ENCODE data around the gene PTPRJ. TPM values are rescaled to one million over a fixed set of nuclear protein-coding genes. Genes with fewer than 3 reads are reported as not detected.

PTPRJ gene
- total and polyA plus RNA-seq, 2 donors (not counting 1 experiment from before 2014, with no cell fraction given), result 5.3 to 5.8 TPM

DNA sequence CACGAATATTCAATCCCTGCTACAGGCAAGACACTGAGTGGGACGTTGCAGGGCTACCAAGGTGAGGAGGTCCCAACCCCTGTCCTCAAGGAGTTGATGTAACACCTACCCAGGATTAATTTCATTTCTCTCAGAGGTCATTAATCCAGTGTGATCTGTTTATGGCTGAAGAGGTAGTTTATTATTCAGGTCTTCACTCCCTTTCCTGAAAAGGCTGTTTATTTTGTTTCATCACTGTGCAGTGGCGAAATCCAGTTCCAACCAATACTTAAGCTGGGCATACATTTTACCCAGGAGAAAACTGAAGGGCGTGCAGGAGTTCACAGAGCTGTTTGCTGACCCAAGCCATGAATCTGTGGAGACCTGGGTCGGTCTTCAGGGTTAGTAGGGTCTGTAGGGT is 2.7 kb upstream of the PTPRJ start:
- Histone ChIP-seq H3K9me3 (ENCODE audit: control insufficient read depth, insufficient read depth, low read depth, low read length) (no peaks in the 10 kb centered on the region), H3K79me2 (ENCODE audit: control insufficient read depth, insufficient read depth, low read length) (peaks cover 8% of the 10 kb centered on the region), H4K20me1 (ENCODE audit: control insufficient read depth, extremely low read depth, insufficient read depth, low read length) (no peaks in the 10 kb centered on the region), H3K4me1 (ENCODE audit: control insufficient read depth, extremely low read depth, insufficient read depth, low read length) (peaks cover 17% of the 10 kb centered on the region), H3K36me3 (ENCODE audit: control insufficient read depth, insufficient read depth, low read length) (no peaks in the 10 kb centered on the region), H2AFZ (ENCODE audit: low read length) (no peak overlapping the region), H3K27ac (ENCODE audit: insufficient read depth, low read length) (no peak overlapping the region), H3K27me3 (ENCODE audit: control insufficient read depth, insufficient read depth, low read length) (no peaks in the 10 kb centered on the region), H3K4me3 (replicated peaks in 1 of 4; ENCODE audit: control extremely low read depth in 1 of 4, insufficient read depth in 1 of 4, low read depth in 3 of 4, low read length in 4 of 4) (no peak overlapping the region), H3K4me2 (ENCODE audit: extremely low read depth, insufficient read depth, low read length) (no peak overlapping the region), H3K9ac (ENCODE audit: insufficient read depth, low read length) (no peak overlapping the region)
- no peak for TF ChIP-seq EZH2 (IDR thresholded peaks at IDR 0.05; ENCODE audit: low read length, missing control alignments)
- TF ChIP-seq, protein P1, sequence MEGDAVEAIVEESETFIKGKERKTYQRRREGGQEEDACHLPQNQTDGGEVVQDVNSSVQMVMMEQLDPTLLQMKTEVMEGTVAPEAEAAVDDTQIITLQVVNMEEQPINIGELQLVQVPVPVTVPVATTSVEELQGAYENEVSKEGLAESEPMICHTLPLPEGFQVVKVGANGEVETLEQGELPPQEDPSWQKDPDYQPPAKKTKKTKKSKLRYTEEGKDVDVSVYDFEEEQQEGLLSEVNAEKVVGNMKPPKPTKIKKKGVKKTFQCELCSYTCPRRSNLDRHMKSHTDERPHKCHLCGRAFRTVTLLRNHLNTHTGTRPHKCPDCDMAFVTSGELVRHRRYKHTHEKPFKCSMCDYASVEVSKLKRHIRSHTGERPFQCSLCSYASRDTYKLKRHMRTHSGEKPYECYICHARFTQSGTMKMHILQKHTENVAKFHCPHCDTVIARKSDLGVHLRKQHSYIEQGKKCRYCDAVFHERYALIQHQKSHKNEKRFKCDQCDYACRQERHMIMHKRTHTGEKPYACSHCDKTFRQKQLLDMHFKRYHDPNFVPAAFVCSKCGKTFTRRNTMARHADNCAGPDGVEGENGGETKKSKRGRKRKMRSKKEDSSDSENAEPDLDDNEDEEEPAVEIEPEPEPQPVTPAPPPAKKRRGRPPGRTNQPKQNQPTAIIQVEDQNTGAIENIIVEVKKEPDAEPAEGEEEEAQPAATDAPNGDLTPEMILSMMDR (conservative IDR thresholded peaks at IDR 0.05 in 1 of 2, IDR thresholded peaks at IDR 0.05 in 1 of 2; ENCODE audit: low read depth in 1 of 2, low read length in 2 of 2), result no peak
- peak in 1 of 2 donors; percentile 21 for DNase-seq (ENCODE audit: low read depth in 2 of 2)

DNA sequence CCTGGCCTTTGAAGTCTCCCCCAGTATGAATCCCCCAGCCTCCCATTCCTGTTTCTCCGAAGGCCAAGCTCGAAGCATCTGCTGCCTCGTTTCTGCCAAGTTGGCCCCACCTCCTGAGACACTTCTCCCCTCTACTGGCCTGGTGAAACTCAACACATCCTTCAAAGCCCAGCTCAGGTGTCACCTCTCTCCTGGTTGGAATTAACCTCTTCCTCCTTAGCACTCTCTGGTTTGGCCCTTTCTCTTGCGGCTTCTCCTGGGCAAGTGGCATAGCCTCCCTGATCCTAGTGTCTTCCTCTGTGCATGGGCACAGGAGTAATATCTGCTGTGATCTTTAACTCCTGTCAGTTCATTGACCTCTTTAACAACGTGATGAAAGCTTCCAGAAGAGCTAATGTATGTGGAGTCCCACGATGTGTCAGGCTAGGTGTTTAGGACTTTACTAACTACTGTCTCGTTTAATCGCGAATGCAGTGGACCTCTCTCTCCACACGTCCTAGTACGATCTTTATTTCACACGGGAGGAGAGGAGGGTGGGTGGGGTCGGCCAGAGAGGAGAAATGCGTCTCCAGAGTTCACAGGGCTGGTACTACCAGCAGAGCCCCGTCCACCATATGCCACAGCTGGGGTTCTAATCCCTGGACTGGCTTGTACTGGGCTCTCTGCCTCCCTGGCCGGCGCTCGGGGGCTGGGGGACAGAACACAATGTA is 826 bp upstream of the PTPRJ start:
- Histone ChIP-seq H3K4me3 (replicated peaks in 1 of 4; ENCODE audit: control extremely low read depth in 1 of 4, insufficient read depth in 1 of 4, low read depth in 3 of 4, low read length in 4 of 4) (peak overlapping the region in 2 of 4 experiments; percentile 24 to 52), H3K9ac (ENCODE audit: insufficient read depth, low read length) (peak overlapping the region; percentile 71), H4K20me1 (ENCODE audit: control insufficient read depth, extremely low read depth, insufficient read depth, low read length) (no peaks in the 10 kb centered on the region), H2AFZ (ENCODE audit: low read length) (no peak overlapping the region), H3K4me2 (ENCODE audit: extremely low read depth, insufficient read depth, low read length) (no peak overlapping the region), H3K36me3 (ENCODE audit: control insufficient read depth, insufficient read depth, low read length) (no peaks in the 10 kb centered on the region), H3K27ac (ENCODE audit: insufficient read depth, low read length) (no peak overlapping the region), H3K9me3 (ENCODE audit: control insufficient read depth, insufficient read depth, low read depth, low read length) (no peaks in the 10 kb centered on the region), H3K79me2 (ENCODE audit: control insufficient read depth, insufficient read depth, low read length) (peaks cover 20% of the 10 kb centered on the region), H3K4me1 (ENCODE audit: control insufficient read depth, extremely low read depth, insufficient read depth, low read length) (peaks cover 15% of the 10 kb centered on the region), H3K27me3 (ENCODE audit: control insufficient read depth, insufficient read depth, low read length) (no peaks in the 10 kb centered on the region)
- DNase-seq (ENCODE audit: low read depth in 2 of 2), result no peak
- TF ChIP-seq, protein P1 (conservative IDR thresholded peaks at IDR 0.05 in 1 of 2, IDR thresholded peaks at IDR 0.05 in 1 of 2; ENCODE audit: low read depth in 1 of 2, low read length in 2 of 2), result no peak
- no peak for TF ChIP-seq EZH2 (IDR thresholded peaks at IDR 0.05; ENCODE audit: low read length, missing control alignments)

- Histone ChIP-seq H3K4me3 (replicated peaks in 1 of 4; ENCODE audit: control extremely low read depth in 1 of 4, insufficient read depth in 1 of 4, low read depth in 3 of 4, low read length in 4 of 4) (peak overlapping the region; percentile 51 to 71 (median 52)), H3K27me3 (ENCODE audit: control insufficient read depth, insufficient read depth, low read length) (no peaks in the 10 kb centered on the region), H3K9ac (ENCODE audit: insufficient read depth, low read length) (peak overlapping the region; percentile 74), H3K79me2 (ENCODE audit: control insufficient read depth, insufficient read depth, low read length) (peaks cover 27% of the 10 kb centered on the region), H3K4me1 (ENCODE audit: control insufficient read depth, extremely low read depth, insufficient read depth, low read length) (peaks cover 11% of the 10 kb centered on the region), H4K20me1 (ENCODE audit: control insufficient read depth, extremely low read depth, insufficient read depth, low read length) (no peaks in the 10 kb centered on the region), H3K9me3 (ENCODE audit: control insufficient read depth, insufficient read depth, low read depth, low read length) (no peaks in the 10 kb centered on the region), H2AFZ (ENCODE audit: low read length) (no peak overlapping the region), H3K4me2 (ENCODE audit: extremely low read depth, insufficient read depth, low read length) (peak overlapping the region; percentile 49), H3K36me3 (ENCODE audit: control insufficient read depth, insufficient read depth, low read length) (no peaks in the 10 kb centered on the region), H3K27ac (ENCODE audit: insufficient read depth, low read length) (peak overlapping the region; percentile 67)
- peak; percentile 32 to 50 for DNase-seq (ENCODE audit: low read depth in 2 of 2)
- no peak for TF ChIP-seq EZH2 (IDR thresholded peaks at IDR 0.05; ENCODE audit: low read length, missing control alignments)
- TF ChIP-seq, protein P1 (conservative IDR thresholded peaks at IDR 0.05 in 1 of 2, IDR thresholded peaks at IDR 0.05 in 1 of 2; ENCODE audit: low read depth in 1 of 2, low read length in 2 of 2), result peak; percentile 4 to 11
These were observed 705 bp downstream of the PTPRJ start for GRCh38 chr11:47980907-47981621.
